Adrenal gland (tissue), 5 donors: ENCODE measurements around the gene C1R.

Experiments
- POLR2A ChIP-seq, 2 donors: fragments of 450-650 bp; IDR thresholded peaks; one replicate each; pipeline ENCODE4 v1.6.1; 2017; ENCODE audit warnings: antibody characterized with exemption in 2 of 2, mild to moderate bottlenecking in 2 of 2, moderate library complexity in 1 of 2
- TF ChIP-seq, protein P1 (sequence below), 6 experiments: fragments of 450-650 bp in 4 of 6; fragments of 200-600 bp in 2 of 6; sonication (generic) in 1 of 6; IDR thresholded peaks; 1 replicate in 5 of 6; 2 replicates in 1 of 6; pipeline versions ENCODE4 v1.5.1 to v1.8.0; 2016 to 2021; ENCODE audit warnings: antibody characterized with exemption in 6 of 6, mild to moderate bottlenecking in 2 of 6, moderate library complexity in 1 of 6
- donor health status: DM: no; HTN: no; CAD: no.

DNA sequence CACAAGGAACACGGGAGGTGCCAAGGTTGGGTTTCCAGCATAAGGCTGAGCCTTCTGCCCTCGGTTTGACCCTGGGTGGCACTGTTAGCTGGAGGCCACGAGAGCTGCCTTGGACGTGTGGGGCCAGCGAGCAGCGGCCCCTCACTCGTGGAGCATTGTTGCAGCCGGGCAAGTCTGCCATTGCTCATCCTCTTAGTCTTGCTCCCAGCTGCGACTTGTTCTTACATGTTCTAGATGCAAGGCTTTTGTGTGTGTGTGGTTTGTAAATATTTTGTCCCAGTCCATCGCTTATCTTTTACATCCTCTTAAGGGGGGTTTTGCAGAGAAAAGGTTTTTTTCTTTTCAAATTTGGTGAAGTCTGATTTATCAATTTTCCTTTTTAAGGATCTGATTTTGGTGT is 52.8 kb downstream of the C1R start:
- TF ChIP-seq, protein P1, sequence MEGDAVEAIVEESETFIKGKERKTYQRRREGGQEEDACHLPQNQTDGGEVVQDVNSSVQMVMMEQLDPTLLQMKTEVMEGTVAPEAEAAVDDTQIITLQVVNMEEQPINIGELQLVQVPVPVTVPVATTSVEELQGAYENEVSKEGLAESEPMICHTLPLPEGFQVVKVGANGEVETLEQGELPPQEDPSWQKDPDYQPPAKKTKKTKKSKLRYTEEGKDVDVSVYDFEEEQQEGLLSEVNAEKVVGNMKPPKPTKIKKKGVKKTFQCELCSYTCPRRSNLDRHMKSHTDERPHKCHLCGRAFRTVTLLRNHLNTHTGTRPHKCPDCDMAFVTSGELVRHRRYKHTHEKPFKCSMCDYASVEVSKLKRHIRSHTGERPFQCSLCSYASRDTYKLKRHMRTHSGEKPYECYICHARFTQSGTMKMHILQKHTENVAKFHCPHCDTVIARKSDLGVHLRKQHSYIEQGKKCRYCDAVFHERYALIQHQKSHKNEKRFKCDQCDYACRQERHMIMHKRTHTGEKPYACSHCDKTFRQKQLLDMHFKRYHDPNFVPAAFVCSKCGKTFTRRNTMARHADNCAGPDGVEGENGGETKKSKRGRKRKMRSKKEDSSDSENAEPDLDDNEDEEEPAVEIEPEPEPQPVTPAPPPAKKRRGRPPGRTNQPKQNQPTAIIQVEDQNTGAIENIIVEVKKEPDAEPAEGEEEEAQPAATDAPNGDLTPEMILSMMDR (IDR thresholded peaks at IDR 0.05) = no peak
- no peak for TF ChIP-seq POLR2A (IDR thresholded peaks at IDR 0.05)
